Measurements from ENCODE around the gene SNAP25. TPM values are rescaled to one million over a fixed set of nuclear protein-coding genes. Genes with fewer than 3 reads are reported as not detected.

Gene SNAP25
- total RNA-seq, 4 donors from 2014 or later = 0.54 to 1.1 (median 0.67) TPM; not detected in 1

GRCh38 chr20:10271494-10272219, 53.0 kb downstream of the SNAP25 start:
- no peak for DNase-seq
- Histone ChIP-seq H3K36me3 (no peaks in the 10 kb centered on the region), H3K4me3 (replicated peaks in 1 of 3) (no peak overlapping the region), H3K9me3 (no peaks in the 10 kb centered on the region), H3K27ac (no peak overlapping the region), H3K4me1 (no peaks in the 10 kb centered on the region), H3K27me3 (no peaks in the 10 kb centered on the region)
- WGBS, 2 donors = 71 to 80% methylated on average over 10 of the region's 10 CpGs
- intact Hi-C loops (cut with DNase I) = no loop called here
- TF ChIP-seq CTCF (IDR thresholded peaks at IDR 0.05) = no peak
- TF ChIP-seq POLR2A (IDR thresholded peaks at IDR 0.05) = no peak

GRCh38 chr20:10276878-10277580, 58.4 kb downstream of the SNAP25 start:
- Histone ChIP-seq H3K9me3 (no peaks in the 10 kb centered on the region), H3K27ac (no peak overlapping the region), H3K36me3 (no peaks in the 10 kb centered on the region), H3K4me1 (no peaks in the 10 kb centered on the region), H3K4me3 (replicated peaks in 1 of 3) (no peak overlapping the region), H3K27me3 (no peaks in the 10 kb centered on the region)
- intact Hi-C loops (cut with DNase I) = no loop called here
- no peak for DNase-seq
- no peak for TF ChIP-seq CTCF (IDR thresholded peaks at IDR 0.05)
- no peak for TF ChIP-seq POLR2A (IDR thresholded peaks at IDR 0.05)
- 71 to 74% methylated on average over 6 of the region's 6 CpGs for WGBS, 2 donors

GRCh38 chr20:10277616-10278015, 59.0 kb downstream of the SNAP25 start:
- 67 to 68% methylated on average over 4 of the region's 4 CpGs for WGBS, 2 donors
- no peak for TF ChIP-seq CTCF (IDR thresholded peaks at IDR 0.05)
- no peak for TF ChIP-seq POLR2A (IDR thresholded peaks at IDR 0.05)
- no peaks in the 10 kb centered on the region for H3K4me1 ChIP-seq
- no peaks in the 10 kb centered on the region for H3K36me3 ChIP-seq
- no peak overlapping the region for H3K27ac ChIP-seq
- no peak overlapping the region for H3K4me3 ChIP-seq (replicated peaks in 1 of 3)
- DNase-seq = no peak
- H3K27me3 ChIP-seq = no peaks in the 10 kb centered on the region
- no peaks in the 10 kb centered on the region for H3K9me3 ChIP-seq
- intact Hi-C loops (cut with DNase I) = no loop called here

- 63 to 67% methylated on average over 4 of the region's 4 CpGs for WGBS, 2 donors
- no peak for DNase-seq
- intact Hi-C loops (cut with DNase I) = no loop called here
- H3K36me3 ChIP-seq = no peaks in the 10 kb centered on the region
- TF ChIP-seq POLR2A (IDR thresholded peaks at IDR 0.05) (no peak), CTCF (IDR thresholded peaks at IDR 0.05) (no peak)
- H3K27ac ChIP-seq = no peak overlapping the region
- no peaks in the 10 kb centered on the region for H3K4me1 ChIP-seq
- H3K9me3 ChIP-seq = no peaks in the 10 kb centered on the region
- H3K27me3 ChIP-seq = no peaks in the 10 kb centered on the region
- H3K4me3 ChIP-seq (replicated peaks in 1 of 3) = no peak overlapping the region
Measured at GRCh38 chr20:10278412-10278811, 59.8 kb downstream of the SNAP25 start.
